ENCODE measurements around the gene SHPK.
"Not testable (repeated sequence)": the region's sequence is repeated elsewhere in the genome, so short reads cannot be mapped to it uniquely, and the experiment has no call there.

SHPK gene

DNA sequence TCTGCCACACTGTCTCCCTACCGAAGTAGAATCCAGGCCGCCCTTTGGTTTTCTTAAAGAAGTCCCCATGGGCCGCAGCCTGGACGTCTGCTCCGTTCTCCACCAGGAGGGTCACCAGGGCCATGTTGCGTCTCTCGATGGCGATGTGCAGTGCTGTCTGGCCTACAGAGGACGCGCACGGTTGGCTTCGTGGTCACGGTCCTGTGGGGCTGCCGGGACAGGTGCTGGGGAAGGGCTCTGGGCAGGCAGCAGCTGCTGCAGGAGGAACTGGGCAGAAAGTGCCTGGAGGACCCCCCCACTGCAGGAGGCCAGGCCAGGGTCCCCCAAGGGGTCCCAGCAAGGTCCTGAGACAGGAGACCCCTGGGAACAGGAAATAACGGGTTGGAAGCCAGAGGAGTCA, 45.8 kb downstream of the SHPK start:
- no peak for DNase-seq (ENCODE audit: low read depth in 3 of 3)

DNA sequence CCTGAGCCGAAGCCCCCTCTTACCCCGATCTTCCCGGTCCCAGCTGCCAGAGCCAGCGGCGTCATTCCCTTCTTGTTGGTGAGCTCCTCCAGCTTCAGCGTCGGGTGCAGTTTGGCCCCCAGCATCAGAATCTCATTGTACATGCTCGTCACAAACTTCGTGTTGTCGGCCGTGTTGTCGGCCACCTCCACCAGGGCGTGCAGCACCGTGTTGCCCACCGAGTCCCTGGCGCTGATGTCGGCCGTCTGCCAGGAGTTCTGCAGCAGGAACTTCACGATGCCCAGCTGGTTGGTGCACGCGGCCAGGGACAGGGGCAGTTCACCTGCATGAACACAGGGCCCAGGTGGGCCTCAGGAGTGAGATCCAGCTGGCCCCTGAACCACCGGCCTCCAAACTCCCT, 46.3 kb downstream of the SHPK start:
- DNase-seq (ENCODE audit: low read depth in 3 of 3): no peak

DNA sequence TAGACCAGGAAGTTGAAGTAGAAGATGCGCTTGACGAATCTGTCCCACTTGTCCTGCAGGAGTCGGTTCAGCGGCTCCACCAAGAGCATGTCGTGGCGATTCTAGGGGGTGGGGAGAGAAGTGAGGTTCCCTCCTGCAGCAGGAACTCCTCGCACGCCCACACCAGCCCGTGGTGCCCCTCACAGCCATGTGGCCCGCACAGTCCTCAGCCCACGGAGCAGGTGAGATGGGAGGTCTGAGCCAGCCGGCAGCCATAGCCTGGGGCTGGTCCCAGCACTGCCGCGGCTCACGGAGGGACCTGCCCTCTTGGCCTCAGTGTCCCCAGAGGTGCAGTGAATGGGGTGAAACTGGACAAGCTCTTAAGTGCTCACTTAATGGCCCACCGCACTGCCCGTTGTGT, 50.2 kb downstream of the SHPK start:
- no peak for DNase-seq (ENCODE audit: low read depth in 3 of 3)

DNA sequence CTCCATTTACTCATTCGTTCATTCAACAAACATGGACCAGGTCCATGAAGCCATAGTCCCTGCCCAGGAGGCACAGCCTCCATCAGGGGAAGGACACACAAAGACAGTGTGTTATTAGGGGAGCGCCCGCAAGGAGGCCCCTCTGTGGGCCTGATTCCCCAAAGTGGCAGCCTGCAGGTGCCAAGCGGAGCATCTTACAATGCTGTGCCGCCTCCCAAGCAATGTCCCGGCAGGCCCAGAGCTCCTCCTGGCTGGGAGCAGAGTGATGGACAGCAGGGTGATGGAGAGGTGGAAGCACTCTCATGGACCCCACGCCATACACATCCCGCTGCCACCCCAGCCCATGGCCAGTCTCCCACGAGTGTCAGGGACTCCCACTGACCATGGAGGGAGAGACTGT, 52.6 kb downstream of the SHPK start:
- DNase-seq (ENCODE audit: low read depth in 3 of 3): no peak

DNA sequence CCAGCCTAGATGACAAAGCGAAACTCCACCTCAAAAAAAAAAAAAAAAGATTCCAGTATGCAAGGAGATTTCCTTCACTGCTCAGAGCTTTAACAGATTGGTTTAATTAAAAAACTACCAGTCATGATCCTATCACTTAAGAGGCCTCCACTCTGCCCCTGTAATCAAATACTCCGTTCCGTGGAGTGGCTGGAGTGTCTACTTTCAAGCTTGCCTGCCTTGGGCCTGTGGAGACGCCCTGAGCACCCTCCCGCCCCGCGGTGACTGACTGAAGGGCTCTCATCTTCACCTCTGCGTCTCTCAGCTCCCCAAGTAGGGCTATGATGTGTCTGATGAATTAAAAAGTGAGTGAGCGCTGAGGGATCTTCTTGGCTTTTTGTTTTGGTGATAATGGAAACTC, 53.1 kb downstream of the SHPK start:
- no peak for DNase-seq (ENCODE audit: low read depth in 3 of 3)

DNA sequence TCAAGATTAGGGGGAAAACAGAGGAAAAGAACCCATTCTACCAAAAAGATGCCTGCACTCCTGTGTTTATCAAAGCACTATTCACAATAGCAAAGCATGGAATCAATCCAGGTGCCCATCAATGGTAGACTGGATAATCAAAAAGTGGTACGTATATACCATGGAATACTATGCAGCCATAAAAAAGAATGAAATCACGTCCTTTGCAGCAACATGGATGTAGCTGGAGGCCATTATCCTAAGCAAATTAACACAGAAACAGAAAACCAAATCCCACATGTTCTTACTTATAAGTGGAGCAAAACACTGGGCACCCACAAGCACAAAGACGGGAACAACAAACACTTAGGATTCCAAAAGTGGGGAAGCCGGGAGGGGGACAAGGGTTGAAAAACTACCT, 57.4 kb downstream of the SHPK start:
- DNase-seq (ENCODE audit: low read depth in 3 of 3): not testable (repeated sequence)

DNA sequence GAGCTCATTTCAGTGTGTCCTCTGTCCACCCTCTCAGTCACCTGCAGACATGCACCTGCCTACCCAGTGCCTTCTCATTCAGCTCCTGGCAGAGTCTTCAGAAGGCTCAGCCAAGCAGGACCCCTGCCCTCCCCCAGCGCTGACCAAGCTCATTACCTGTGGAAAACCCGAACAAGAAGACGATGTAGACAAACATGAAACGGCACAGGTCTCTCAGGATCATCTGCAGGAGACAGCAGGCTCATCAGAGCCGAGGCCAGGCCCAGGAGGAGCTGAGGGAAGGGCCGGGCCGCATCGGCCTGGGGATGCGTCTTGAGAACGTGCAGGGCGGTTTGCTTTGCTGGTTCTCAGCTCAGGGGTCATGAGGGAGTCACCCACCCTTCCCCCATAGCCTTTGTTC, 59.1 kb downstream of the SHPK start:
- DNase-seq (ENCODE audit: low read depth in 3 of 3): no peak

DNA sequence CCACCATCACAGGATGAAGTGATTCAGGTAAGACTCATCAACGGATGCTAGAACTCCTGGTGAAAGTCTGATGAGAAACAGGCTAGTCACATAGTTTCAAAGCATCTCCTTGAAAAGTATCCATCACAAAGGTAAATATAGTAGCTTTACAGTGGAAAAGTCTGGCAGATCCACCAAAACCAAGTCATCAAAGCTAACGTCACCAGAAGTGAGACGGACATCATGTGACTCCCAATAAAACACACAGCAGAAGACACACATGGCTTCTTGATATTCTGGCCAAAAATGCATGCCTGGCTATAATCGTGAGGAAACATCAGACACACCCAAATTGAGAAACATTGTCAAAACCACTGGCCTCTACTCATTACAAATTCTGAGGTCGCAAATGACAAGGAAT, 60.5 kb downstream of the SHPK start:
- DNase-seq (ENCODE audit: low read depth in 3 of 3): no peak

DNA sequence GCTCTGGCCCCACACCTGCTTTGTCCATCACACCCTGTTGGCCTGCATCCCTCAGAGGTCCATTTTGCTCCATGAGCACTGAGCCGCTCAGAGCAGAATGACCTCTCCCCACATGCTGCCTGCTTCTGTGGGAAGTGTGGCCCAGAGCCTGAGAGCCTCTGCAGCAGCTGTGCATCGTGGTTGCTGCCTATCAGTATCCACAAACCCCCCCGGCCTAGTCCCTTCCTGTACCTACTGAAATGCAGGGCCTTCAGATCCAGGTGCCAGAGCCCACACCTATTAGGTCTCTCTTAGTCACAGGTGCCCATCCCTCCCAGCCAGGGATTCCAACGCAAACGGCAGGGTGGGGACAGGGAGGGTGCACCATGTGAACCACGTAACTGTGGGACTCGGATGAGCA, 61.8 kb downstream of the SHPK start:
- DNase-seq (ENCODE audit: low read depth in 3 of 3): no peak

DNA sequence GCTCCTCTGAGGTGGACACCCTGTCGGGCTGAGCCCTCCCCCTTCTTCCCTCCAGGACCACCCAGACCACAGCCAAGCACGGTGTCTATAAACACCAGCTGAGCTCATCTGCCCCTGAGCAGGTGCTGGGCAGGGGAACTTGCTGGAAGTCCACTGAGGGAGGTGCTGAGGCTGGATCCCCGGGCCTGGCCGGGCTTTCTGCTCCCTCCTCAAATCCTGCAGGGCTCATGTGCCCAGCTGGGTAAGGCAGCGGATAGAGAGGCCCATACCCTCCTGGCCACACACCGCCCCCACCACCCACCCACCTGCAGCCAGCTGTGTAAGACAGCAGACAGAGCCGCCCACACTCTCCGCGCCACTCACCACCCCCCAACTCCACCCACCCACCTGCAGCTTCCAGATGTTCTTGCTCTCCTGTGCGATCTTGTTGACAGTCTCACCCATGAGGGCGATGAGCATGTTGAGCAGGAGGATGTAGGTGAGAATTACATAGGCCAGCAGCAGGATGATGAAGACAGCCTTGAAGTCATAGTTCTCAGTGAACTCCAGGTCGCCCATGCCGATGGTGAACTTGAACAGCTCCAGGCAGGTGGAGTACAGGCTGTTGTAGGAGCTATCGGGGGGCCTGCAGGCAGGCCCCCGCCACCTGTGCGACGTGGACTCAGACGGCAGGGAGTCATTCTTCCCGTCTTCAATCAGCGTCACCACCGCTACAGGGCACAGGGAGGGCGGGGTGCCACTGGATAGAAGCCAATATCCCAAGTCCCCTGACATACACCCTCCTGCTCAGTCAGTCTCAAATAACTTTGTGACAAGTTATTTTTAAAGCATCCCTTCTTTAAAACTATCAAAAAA, 62.6 kb downstream of the SHPK start:
- DNase-seq (ENCODE audit: low read depth in 3 of 3): no peak

DNA sequence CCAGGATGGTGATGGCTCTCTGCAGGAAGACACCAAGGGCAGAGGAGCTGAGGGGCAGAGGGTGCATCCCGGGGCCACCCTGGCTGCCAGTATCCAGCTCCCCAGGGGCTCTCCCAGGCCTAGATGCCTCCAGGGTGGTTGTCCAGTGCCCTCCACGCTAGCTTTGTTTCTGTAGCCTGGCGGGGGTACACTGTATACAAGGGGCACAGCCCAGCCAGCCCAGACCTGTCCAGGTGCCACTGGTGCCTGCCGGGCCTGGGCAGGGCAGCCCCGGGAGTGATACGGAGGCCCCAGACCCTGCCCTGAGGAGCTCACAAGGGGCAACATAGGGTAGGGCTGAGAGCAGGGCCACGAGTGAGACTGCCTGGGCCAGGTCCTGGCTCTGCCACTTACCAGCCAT, 63.8 kb downstream of the SHPK start:
- no peak for DNase-seq (ENCODE audit: low read depth in 3 of 3)

DNA sequence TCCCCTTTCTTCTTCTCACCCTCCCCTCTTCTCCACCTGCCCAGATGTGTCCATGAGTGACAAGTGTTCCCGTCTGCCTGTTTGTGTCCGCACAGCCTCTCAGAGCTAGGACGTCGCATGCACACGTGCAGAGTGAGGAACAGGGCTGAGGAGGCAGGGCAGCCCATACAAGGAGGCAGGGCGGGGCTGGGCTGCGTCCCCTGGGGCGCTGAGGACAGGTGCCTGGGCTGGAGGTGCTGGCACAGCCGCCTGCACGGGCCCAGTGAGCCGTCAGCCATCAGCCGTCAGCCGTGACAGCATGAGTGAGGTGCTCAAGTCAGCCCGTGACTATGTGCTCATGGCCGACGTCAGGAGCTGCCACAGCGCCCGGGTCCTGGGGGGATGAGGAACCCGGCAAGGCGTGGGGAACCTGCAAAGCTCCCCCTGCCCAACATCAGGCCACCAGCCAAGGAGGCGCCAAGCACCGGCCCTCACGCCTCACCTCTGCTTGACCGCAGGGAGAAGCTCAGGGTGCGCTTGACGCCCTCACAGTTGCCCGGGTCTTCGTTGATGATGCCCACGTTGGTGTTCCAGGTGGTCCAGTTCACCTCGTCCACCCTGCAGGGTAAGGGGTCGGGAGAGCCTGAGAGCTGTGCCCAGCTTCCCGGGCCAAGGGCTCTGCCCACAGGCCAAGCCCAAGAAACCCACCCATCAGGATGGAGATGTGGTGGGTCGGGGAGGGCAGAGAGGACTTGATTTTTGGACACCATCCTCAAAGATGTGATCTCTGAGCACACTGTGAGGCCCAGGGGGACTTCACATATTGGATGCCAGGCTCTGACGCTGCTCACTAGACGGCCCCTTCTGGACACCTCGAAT, 64.8 kb downstream of the SHPK start:
- DNase-seq (ENCODE audit: low read depth in 3 of 3): no peak

DNA sequence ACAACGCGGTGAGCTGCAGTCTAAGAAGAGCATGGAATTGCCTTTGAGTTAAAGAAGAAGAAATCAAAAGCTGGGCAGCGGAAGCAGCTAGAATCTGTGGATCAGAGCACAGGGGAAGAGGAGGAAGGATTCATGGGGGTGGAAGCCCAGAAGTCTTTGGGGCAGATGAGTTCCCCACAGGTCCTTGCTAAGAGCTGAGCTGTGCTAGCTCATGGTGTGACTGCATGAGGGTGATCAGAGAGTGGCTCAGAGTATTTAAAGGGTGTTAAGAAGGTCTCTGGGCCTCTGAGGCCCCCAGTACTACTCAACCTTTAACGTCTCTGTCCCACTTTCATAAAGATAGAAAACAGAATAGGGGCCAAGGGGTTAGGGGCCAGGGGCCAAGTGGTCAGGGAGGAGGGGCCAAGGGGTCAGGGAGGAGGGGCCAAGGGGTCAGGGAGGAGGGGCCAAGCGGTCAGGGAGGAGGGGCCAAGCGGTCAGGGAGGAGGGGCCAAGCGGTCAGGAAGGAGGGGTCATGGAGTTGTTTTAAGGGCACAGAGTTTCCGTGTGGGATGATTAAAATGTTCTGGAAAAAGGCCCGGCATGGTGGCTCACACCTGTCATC, 66.4 kb downstream of the SHPK start:
- DNase-seq (ENCODE audit: low read depth in 3 of 3): no peak

DNA sequence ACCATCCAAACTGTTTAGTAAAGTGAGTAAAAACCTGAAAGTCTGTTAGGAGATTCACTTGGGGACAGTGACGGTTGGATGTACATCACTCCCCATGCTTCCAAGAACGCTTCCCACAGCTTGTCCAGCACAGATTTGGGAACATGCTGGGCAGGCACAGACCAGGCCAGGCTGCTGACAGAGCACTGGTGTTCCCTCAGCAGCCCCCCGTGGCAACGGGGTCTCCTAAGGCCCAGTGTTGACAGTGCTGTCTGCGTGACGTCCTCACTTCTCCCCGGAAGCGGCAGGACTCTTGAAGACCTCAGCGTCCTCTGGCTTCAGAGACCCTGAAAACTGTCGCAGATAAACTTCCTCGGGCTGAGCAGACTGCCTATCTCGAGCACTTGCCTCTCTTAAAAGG, 69.5 kb downstream of the SHPK start:
- no peak for DNase-seq (ENCODE audit: low read depth in 3 of 3)

DNA sequence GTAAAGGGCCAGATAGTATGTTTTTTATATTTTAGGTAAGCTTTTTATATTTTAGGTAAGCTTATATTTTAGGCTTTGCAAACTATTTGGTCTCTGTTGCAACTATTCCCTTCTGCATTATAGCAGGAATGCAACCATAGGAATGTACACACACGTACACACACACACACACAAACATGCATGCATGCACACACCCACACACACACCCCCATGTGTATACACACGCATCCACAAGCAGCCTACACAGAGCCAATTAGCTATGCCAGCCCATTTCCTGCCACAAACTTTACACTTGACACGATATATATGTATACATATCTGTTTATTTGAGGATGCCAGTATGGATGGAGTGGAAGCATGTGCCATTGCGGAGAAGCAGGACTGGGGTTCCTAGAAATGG, 70.9 kb downstream of the SHPK start:
- DNase-seq (ENCODE audit: low read depth in 3 of 3): no peak

DNA sequence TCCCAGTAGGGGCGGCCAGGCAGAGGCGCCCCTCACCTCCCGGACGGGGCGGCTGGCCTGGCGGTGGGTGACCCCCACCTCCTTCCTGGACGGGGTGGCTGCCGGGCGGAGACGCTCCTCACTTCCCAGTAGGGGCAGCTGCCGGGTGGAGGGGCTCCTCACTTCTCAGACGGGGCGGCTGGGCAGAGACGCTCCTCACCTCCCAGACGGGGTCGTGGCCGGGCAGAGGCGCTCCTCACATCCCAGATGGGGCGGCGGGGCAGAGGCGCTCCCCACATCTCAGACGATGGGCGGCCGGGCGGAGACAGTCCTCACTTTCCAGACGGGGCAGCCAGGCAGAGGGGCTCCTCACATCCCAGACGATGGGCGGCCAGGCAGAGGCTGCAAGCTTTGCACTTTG, 71.8 kb downstream of the SHPK start:
- DNase-seq (ENCODE audit: low read depth in 3 of 3): not testable (repeated sequence)

DNA sequence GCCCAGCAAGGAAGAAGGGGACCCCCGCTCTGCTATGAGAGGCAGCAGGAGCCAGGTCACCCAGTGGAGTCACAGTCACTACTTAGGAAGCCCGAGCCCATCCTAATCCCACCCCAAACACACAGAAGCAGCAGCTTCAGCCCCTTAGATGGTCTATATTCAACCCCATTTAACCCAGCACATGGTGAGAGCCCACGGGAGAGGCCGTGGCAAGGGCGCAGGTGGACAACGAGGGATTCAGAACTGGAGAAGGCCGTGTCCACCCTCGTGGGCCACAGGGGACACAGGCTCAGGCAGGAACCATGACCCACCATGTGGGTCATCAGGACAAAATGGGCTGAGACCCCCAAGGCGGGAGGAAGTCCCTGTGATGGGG, 76.8 kb downstream of the SHPK start:
- DNase-seq (ENCODE audit: low read depth in 3 of 3): no peak

DNA sequence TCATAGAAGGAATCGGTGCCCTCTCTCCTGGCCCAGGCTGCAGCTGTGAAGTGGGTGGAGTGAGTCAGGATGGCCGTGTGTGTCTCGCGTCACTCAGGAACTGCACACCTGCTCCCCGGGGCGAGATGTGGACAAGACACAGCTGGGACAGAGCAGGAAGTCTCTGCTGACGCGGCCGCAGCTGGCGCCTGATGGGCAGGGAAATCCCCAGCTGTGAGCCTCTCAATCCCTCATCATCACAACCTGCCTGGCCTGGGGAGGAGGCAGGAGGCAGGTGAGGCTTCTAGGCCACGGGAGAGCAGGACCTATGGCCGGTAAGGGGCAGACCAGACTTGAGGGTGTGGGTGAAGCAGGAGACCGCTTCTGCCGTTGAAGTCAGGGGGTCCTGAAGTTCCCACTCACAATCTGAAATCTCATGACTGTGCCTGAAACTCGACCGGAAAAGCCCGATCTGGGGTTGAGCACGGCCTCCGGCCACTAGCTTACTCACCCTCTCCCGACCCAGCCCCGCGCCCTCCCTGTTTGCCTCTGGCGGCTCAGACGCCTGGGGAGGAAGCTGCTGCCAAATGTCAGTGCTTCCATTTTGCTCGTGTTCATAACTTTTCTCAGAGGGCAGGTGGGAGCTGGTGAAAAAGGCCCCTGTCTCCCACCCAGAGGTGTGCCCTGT, 77.3 kb downstream of the SHPK start:
- DNase-seq (ENCODE audit: low read depth in 3 of 3): peak in 2 of 3 experiments; percentile 24 to 54
